K562 (cell line): ENCODE data around the gene KLC1. TPM values are rescaled to one million over a fixed set of nuclear protein-coding genes. Genes with fewer than 3 reads are reported as not detected.

Source experiments
- ATAC-seq: fragments of 200-7000 bp; cut with Tn5 transposase; 3 replicates; pipeline ENCODE4 v1.9.1; 2020; ENCODE audit warnings: moderate library complexity
- BruUV-seq: library from RNA; stranded (reverse); fragments of 400-500 nt; replicated peaks from 2 replicates; lab custom pipeline; 2021; lab: Mats Ljungman, UMichigan
- CTCF ChIA-PET: fragments of 300-600 bp; formaldehyde crosslinking; extraction: SDS; loops from one replicate; lab custom pipeline; 2021; ENCODE audit warnings: low intra/inter-chr PET ratio; lab: Yijun Ruan, JAX
- POLR2A ChIA-PET: fragments of 300-600, 350-650 bp; sonication (Branson Sonifier 250); formaldehyde crosslinking; extraction: SDS; loops from one replicate; lab custom pipeline; 2021; ENCODE audit warnings: antibody characterized with exemption, inconsistent platforms; lab: Yijun Ruan, JAX
- DNase-seq, 4 experiments: peaks; one replicate each; pipeline versions ENCODE4 v3.0.0 to v3.0.0-alpha.2; 2011 to 2018; ENCODE audit warnings: low spot score in 3 of 4, mixed read lengths in 3 of 4; ENCODE audit errors: extremely low read depth in 1 of 4
- FAIRE-seq: peaks from 2 replicates; lab custom pipeline; 2011; peaks lifted over from hg19 to GRCh38; lab: Jason Lieb, UNC
- H2AFZ ChIP-seq: 2 replicates; pipeline ENCODE4 v1.6.0; 2011; ENCODE audit warnings: low read depth, low read length, control low read depth, inconsistent platforms
- H3K27ac ChIP-seq: fragments of 200-600 bp; 3 replicates; pipeline ENCODE4 v1.8.0; 2011; ENCODE audit warnings: low read depth, mild to moderate bottlenecking, control low read depth, inconsistent platforms, low read length, moderate library complexity, mixed read lengths; ENCODE audit errors: extremely low read depth
- H3K27me3 ChIP-seq, 2 experiments: fragments of 300-600 bp in 1 of 2; 2 replicates in 1 of 2; 3 replicates in 1 of 2; pipeline versions ENCODE4 v1.6.0 to v1.8.0; 2011; ENCODE audit warnings: inconsistent platforms in 2 of 2, low read length in 2 of 2, mild to moderate bottlenecking in 1 of 2, mixed read lengths in 1 of 2, moderate library complexity in 1 of 2; ENCODE audit not compliant: control insufficient read depth in 2 of 2, insufficient read depth in 2 of 2
- H3K36me3 ChIP-seq: fragments of 300-600 bp; 3 replicates; pipeline ENCODE4 v1.8.0; 2011; ENCODE audit warnings: mild to moderate bottlenecking, low read length, inconsistent platforms; ENCODE audit not compliant: control insufficient read depth, insufficient read depth
- H3K4me1 ChIP-seq, 2 experiments: fragments of 200-600 bp in 1 of 2; replicated peaks in 1 of 2; 2 replicates in 1 of 2; 3 replicates in 1 of 2; pipeline versions ENCODE4 v1.5.1 to v1.8.0; 2011; ENCODE audit warnings: inconsistent platforms in 2 of 2, low read length in 2 of 2, mild to moderate bottlenecking in 1 of 2, mixed read lengths in 1 of 2, moderate library complexity in 1 of 2; ENCODE audit not compliant: control insufficient read depth in 2 of 2, insufficient read depth in 2 of 2
- H3K4me2 ChIP-seq: 2 replicates; pipeline ENCODE4 v1.6.1; 2011; ENCODE audit warnings: low read length, control low read depth, inconsistent platforms, mixed read lengths; ENCODE audit not compliant: insufficient read depth
- H3K4me3 ChIP-seq: fragments of 200-600 bp; sonication (generic), shearing (Covaris generic); 2 replicates; pipeline ENCODE4 v1.5.1; 2016; ENCODE audit warnings: control low read depth, inconsistent platforms
- H3K79me2 ChIP-seq: fragments of 200-600 bp; 3 replicates; pipeline ENCODE4 v1.8.0; 2011; ENCODE audit warnings: low read length, inconsistent platforms; ENCODE audit not compliant: control insufficient read depth, insufficient read depth
- H3K9ac ChIP-seq, 2 experiments: 2 replicates each; pipeline versions ENCODE4 v1.6.0 to v1.6.1; 2011; ENCODE audit warnings: low read depth in 2 of 2, low read length in 2 of 2, control low read depth in 1 of 2, inconsistent platforms in 1 of 2, mild to moderate bottlenecking in 1 of 2, mixed read lengths in 1 of 2; ENCODE audit not compliant: insufficient read depth in 1 of 2
- H3K9me1 ChIP-seq: one replicate; pipeline ENCODE4 v1.6.0; 2011; ENCODE audit warnings: inconsistent platforms, mild to moderate bottlenecking, low read length, moderate library complexity; ENCODE audit not compliant: control insufficient read depth, insufficient read depth
- H3K9me3 ChIP-seq: replicated peaks from 2 replicates; pipeline ENCODE4 v1.5.1; 2011; ENCODE audit warnings: low read depth, low read length, inconsistent platforms; ENCODE audit not compliant: control insufficient read depth, insufficient read depth
- H4K20me1 ChIP-seq: replicated peaks from 2 replicates; pipeline ENCODE4 v1.6.1; 2011; ENCODE audit warnings: low read length, inconsistent platforms, mixed read lengths; ENCODE audit not compliant: control insufficient read depth, insufficient read depth
- ATF2 ChIP-seq: sonication (generic); formaldehyde crosslinking; IDR thresholded peaks from 2 replicates; pipeline ENCODE4 v1.8.1; 2022; ENCODE audit warnings: missing genetic modification reagents
- E2F6 ChIP-seq, 2 experiments: IDR thresholded peaks; 2 replicates each; pipeline ENCODE4 v1.6.1; 2011; ENCODE audit warnings: borderline replicate concordance in 1 of 2, control low read depth in 1 of 2, low read depth in 1 of 2, low read length in 1 of 2, mild to moderate bottlenecking in 1 of 2, mixed read lengths in 1 of 2, moderate library complexity in 1 of 2; ENCODE audit not compliant: insufficient read depth in 1 of 2, insufficient read length in 1 of 2, poor library complexity in 1 of 2, severe bottlenecking in 1 of 2; ENCODE audit errors: extremely low read depth in 1 of 2
- EGR1 ChIP-seq: fragments of 450-650 bp; conservative IDR thresholded peaks from 2 replicates; pipeline ENCODE4 v1.6.1; 2017; ENCODE audit warnings: mild to moderate bottlenecking
- FOXP1 ChIP-seq: sonication (generic); formaldehyde crosslinking; IDR thresholded peaks from 2 replicates; pipeline ENCODE4 v1.8.0; 2022; ENCODE audit warnings: mild to moderate bottlenecking, missing genetic modification reagents
- SMAD1 ChIP-seq: fragments of 150-350 bp; IDR thresholded peaks from 2 replicates; pipeline ENCODE4 v1.6.1; 2014; ENCODE audit warnings: low read length, low read depth; ENCODE audit not compliant: partially characterized antibody
- SNRNP70 ChIP-seq: fragments of 200-400 bp; formaldehyde crosslinking; optimal IDR thresholded peaks from 2 replicates; pipeline ENCODE3; 2017; ENCODE audit warnings: low read depth, low read length
- ZBTB7A ChIP-seq: IDR thresholded peaks from 2 replicates; pipeline ENCODE4 v1.6.1; 2011; ENCODE audit warnings: low read depth, mild to moderate bottlenecking, low read length, moderate library complexity, borderline replicate concordance; ENCODE audit not compliant: control insufficient read depth
- ZFX ChIP-seq: sonication (generic); formaldehyde crosslinking; IDR thresholded peaks from 2 replicates; pipeline ENCODE4 v1.8.0; 2022; ENCODE audit warnings: mild to moderate bottlenecking, missing genetic modification reagents, moderate library complexity
- ZNF507 ChIP-seq: conservative IDR thresholded peaks from 2 replicates; pipeline ENCODE4 v1.6.1; 2017; ENCODE audit warnings: missing genetic modification characterization, missing compliant biosample characterization
- ZNF518B ChIP-seq: fragments of 250-450 bp; sonication (Bioruptor Pico); IDR thresholded peaks from 2 replicates; pipeline ENCODE4 v1.5.0; 2021; ENCODE audit warnings: mild to moderate bottlenecking, moderate library complexity
- WGBS: fragments of 100-300 bp; shearing (Covaris generic); methylation state at CpG from one replicate; pipeline ENCODE4 v1.1.6; 2016; ENCODE audit warnings: low coverage, mixed read lengths; ENCODE audit not compliant: insufficient coverage; ENCODE audit errors: missing lambda C conversion rate; 5-methylcytosine and 5-hydroxymethylcytosine counted together
- in situ Hi-C: fragments of 300-500 bp; cut with MboI; formaldehyde crosslinking; loops from 4 replicates; pipeline ENCODE4 v1.15.0; 2018; ENCODE audit warnings: inconsistent platforms, mixed read lengths
- intact Hi-C: fragments of 100-400 bp; cut with micrococcal nuclease; formaldehyde crosslinking; loops from 2 replicates; pipeline ENCODE4 v1.14.2; 2022
- polyA plus RNA-seq, 8 experiments: library from polyadenylated mRNA; depleted of rRNA in 4 of 8; stranded (reverse) in 5 of 8; unstranded in 3 of 8; fragments of >200 nt; fragmentation: Nextera tagmentation in 2 of 8; fragmentation: Illumina TruSeq in 1 of 8; extraction: Ambion mirVana in 2 of 8; extraction: Trizol in 1 of 8; gene quantifications; 2 replicates each; pipeline versions ENCODE4 v1.2.1 to v1.2.3, GENCODE V29; 2011 to 2014; ENCODE audit warnings: inconsistent platforms in 1 of 8, missing spikeins in 1 of 8
- total RNA-seq, 7 experiments: library from RNA; depleted of rRNA in 6 of 7; stranded (reverse); fragments of >200 nt in 6 of 7; fragmentation: Illumina TruSeq in 2 of 7; extraction: Trizol in 2 of 7; gene quantifications; 2 replicates each; pipeline versions ENCODE4 v1.2.1 to v1.2.3, GENCODE V29; 2011 to 2021; ENCODE audit warnings: low replicate concordance in 1 of 7

KLC1 gene
- total and polyA plus RNA-seq, 9 of the 15 experiments (the other 6 are each of a cell fraction or from before 2014, with no cell fraction given): 4.9 to 134 (median 54.8) TPM

- TF ChIP-seq ZNF518B: no peak
Observed at GRCh38 chr14:103715052-103716000, 86.3 kb downstream of the KLC1 start, which contains the start of the genes XRCC3 and ZFYVE21 (continued).

- ATAC-seq (0 out of 3 replicates have a peak, but pooled peaks have one; percentile 1), FAIRE-seq (no peak), DNase-seq (peak; percentile 28 to 67 (median 48))
- Histone ChIP-seq H2AFZ (no peak overlapping the region), H3K4me1 (peaks cover 29 to 63% of the 10 kb centered on the region in 2 experiments; a peak in 4 of 5 replicates), H3K9me1 (no peaks in the 10 kb centered on the region), H3K27ac (peak overlapping the region; percentile 69), H3K79me2 (peaks cover 85% of the 10 kb centered on the region), H3K4me2 (peak overlapping the region; percentile 71), H4K20me1 (0 out of 2 replicates have a peak, but pooled peaks cover 5% of the 10 kb centered on the region), H3K36me3 (peaks cover 43% of the 10 kb centered on the region; the same call in 2 of the 3 replicates), H3K9me3 (no peaks in the 10 kb centered on the region), H3K9ac (peak overlapping the region; percentile 73 to 92), H3K4me3 (peak overlapping the region; percentile 68), H3K27me3 (no peaks in the 10 kb centered on the region)
- POLR2A ChIA-PET: interaction anchor here (0.7 to 1.7 kb wide), 5 partner anchors 9 to 48 kb away, joined by 3 to 9 read pairs (median 4); no protein-coding TSS in a partner anchor
- in situ Hi-C loops: no loop called here
- CTCF ChIA-PET: no interaction called here
- intact Hi-C loops: no loop called here
- BruUV-seq: no TSS peak
- 1% methylated on average over 9 of the region's 72 CpGs for WGBS
- TF ChIP-seq ATF2 (no peak), EGR1 (peak; percentile 55), ZFX (peak; percentile 32; the same call in 1 of the 2 replicates), ZBTB7A (peak; percentile 48; the same call in 1 of the 2 replicates), ZNF507 (tag) (no peak), SMAD1 (no peak), SNRNP70 (no peak), E2F6 (IDR thresholded peaks at IDR 0.05; ENCODE audit: borderline replicate concordance in 1 of 2, extremely low read depth in 1 of 2, insufficient read depth in 1 of 2, insufficient read length in 1 of 2, low read depth in 1 of 2, low read length in 1 of 2, poor library complexity in 1 of 2, severe bottlenecking in 1 of 2) (peak in 1 of 2 experiments; percentile 39), FOXP1 (CRISPR knock-in tag) (0 out of 2 replicates have a peak, but pooled peaks have one; percentile 24)
Observed at GRCh38 chr14:103716091-103716801, 87.2 kb downstream of the KLC1 start.
